GM18498 (cell line): ENCODE measurements around the gene CCDC146.
"Not testable (repeated sequence)": the region's sequence is repeated elsewhere in the genome, so short reads cannot be mapped to it uniquely, and the experiment has no call there.

Source experiments
- ATAC-seq: cut with Tn5 transposase; IDR thresholded peaks from one replicate; pipeline ENCODE4 v1.9.1; 2021; ENCODE audit warnings: mild to moderate bottlenecking, moderate library complexity; ENCODE audit not compliant: unreplicated experiment

Gene CCDC146

GRCh38 chr7:77121860-77122681 is at the start of gene CCDC146:
TSS of gene CCDC146 (plus strand) at chr7:77122615. CDS start at chr7:77167669, 45,054 bp downstream.
- peak; percentile 98 for ATAC-seq

DNA sequence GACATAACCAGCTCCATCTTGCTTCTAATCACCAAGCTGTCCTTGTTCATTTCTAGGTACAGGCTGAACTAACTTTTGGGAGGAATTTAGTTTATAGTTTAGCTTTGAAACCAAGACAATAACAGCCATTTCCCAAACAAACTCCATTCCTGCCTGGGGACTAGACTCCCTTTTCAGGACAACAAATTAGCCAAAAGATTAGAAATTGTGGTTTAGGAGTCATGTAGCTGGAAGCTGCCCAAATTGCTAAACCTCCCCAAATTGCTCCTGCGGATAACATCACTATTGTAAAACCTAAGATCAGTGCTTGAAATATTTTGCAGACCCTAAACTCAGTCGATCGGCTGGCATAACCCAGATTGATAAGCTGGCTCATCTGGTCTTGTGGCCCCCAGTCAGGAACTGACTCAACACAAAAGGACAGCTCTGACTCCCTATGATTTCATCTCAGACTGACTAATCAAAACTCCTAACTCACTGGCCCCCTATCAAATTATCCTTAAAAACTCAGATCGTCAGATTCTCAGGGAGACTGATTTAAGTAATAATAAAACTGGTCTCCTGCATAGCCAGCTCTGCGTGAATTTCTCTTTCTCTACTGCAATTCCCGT is 47.5 kb upstream of the CCDC146 start:
- ATAC-seq: not testable (repeated sequence)

DNA sequence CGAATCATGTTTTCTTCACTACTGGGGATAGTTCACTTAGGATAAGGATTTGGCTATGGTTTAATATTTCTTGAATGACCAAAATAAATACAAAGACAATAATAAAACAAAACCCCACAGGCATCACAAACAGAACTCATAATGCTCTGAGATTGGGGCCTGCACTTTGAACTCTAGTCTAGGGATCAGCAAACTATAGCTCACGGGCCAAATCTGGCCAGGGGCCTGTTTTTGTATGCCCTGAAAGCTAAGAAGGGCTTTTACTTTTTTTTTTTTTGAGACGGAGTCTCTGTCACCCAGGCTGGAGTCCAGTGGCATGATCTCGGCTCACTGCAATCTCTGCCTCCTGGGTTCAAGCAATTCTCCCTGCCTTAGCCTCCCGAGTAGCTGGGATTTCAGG is 45.4 kb upstream of the CCDC146 start:
- not testable (repeated sequence) for ATAC-seq

GRCh38 chr7:77079112-77079511 is 43.3 kb upstream of the CCDC146 start:
- ATAC-seq: not testable (repeated sequence)

- ATAC-seq: not testable (repeated sequence)
Measured at GRCh38 chr7:77079624-77080023, 42.8 kb upstream of the CCDC146 start.

DNA sequence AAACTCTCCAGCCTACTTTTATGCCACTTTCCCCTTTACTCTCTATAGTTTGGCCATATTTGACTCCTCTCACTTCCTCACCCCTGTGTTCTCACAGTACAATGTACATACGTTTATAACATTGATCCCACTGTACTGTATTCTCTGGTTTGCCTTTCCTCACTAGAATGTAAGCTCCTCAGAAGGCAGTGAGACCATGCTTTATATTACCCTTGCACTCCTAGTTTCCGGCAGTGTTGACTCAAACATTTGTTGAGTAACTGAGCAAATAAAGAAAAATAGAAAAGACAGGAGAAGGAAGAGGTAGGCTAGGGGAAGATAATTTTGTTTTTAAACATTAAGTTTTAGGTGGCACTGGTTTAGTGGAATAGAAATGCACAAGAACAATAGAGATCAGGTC is 42.2 kb upstream of the CCDC146 start:
- ATAC-seq: not testable (repeated sequence)

DNA sequence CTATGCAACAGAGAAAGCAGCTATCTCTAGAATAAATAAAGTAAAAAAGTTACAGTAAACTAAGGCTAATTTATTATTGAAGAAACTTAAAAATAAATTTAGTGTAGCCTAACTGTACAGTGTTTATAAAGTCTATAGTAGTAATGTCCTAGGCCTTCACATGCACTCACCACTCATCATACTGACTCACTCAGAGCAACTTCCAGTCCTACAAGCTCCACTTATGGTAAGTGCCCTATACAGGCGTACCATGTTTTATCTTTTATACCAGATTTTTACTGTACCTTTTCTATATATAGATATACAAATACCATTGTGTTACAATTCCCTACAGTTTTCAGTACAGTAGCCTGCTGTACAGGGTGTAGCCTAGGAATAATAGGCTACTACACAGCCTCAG is 40.2 kb upstream of the CCDC146 start:
- not testable (repeated sequence) for ATAC-seq

- not testable (repeated sequence) for ATAC-seq
Measured at GRCh38 chr7:77092301-77092700, 30.1 kb upstream of the CCDC146 start.

GRCh38 chr7:77100501-77100900 is 21.9 kb upstream of the CCDC146 start:
- not testable (repeated sequence) for ATAC-seq

DNA sequence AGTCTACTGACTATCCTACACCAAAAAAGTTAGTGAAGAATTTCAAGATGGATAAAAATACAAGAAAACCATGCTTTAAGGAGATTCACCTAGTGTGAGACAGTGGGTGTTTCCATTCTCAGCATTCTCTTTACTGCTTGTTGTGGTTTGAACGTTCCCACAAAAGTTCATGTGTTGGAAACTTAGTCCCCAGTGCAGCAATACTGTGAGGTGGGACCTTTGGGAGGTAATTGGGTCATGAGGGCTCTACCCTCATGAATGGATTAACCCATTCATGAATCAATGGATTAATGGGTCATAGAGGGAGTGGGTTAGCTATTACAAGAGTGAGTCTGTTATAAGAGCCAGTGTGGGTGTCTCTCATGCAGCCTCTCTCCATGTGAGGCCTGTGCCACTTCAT is 21.2 kb upstream of the CCDC146 start:
- ATAC-seq: not testable (repeated sequence)

DNA sequence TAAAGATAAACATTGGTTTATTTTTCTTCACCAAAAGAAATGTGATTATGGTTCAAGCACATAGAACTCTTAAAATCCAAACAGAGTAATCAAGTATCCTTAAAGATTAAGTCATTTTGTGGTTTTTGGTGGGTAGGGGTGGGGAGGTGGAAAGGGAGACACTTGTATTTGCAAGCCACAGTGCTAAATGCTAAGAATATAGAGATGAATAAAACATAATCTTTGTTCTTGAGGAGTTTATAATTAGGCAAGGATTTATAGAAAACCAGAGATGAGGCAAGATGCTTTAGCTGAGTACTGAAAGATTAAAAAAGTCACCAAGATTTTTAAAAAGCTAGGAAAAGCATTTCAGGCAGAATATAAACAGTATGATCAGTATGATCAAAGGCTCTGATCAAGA is 19.7 kb upstream of the CCDC146 start:
- not testable (repeated sequence) for ATAC-seq

DNA sequence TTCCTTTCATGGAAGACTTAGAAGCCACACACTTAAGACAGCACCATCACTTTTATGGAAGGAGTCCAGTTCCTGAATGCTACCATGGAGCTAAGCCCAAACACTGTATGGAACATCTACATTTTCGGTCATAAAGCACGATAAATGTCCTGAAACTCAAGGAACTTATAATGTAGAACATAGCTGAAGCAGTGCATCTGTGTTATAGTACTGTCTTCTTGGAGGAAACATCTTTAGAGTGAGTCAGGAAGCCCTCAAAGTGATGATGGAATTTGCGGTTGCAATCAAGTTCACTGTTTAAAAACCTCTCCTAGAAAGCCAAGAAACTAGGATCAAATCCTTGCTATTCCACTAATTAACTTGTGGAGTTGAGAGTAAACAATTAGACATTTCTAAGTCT is 16.5 kb upstream of the CCDC146 start:
- not testable (repeated sequence) for ATAC-seq

GRCh38 chr7:77107659-77108058 is 14.8 kb upstream of the CCDC146 start:
- ATAC-seq: not testable (repeated sequence)

GRCh38 chr7:77108362-77108761 is 14.1 kb upstream of the CCDC146 start:
- not testable (repeated sequence) for ATAC-seq

DNA sequence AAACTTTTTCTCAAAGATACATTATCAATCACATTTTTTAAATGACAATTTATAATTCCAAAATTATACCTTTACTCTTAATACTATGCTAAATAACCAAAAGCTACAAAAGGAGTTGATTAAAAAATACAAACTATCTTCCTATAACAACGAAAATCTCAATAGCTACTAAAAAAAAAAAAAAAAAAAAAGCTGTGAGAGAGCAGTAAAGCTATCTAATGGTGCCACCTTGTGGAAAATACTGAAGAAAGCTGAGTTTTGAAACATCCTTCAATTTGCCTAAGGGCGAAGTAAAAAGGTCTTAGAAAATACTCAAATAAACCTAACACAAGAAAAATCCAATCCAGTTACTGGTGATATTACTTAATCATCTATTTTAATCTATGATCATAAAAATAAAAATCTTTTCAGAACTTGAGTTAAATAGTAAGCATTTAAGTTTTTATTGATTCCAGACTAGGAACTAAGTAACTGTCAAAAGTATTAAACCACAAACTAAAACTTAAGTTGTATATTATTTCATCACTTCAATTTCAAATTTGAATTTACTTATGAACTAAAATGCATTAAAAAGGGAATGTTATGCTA is 9.6 kb upstream of the CCDC146 start:
- not testable (repeated sequence) for ATAC-seq

DNA sequence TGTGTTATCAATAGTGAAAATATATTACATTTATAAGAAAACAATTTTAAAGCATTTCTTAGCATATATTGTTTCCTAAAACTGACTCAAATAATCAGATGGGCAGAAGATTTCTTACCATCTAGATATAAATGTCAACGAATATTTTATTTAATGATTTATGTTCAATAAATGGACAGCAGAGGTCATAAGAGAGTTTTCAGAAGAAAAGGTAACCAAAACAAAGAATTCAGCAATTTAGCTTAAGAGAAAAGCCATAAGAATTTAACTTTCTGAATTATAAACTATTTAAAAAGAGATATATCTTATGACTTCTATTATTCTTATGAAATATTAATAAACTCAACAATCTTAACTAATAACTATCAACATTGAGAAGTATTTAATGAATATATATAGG is 3.1 kb downstream of the CCDC146 start:
- ATAC-seq: not testable (repeated sequence)

GRCh38 chr7:77127009-77127408 is 4.6 kb downstream of the CCDC146 start:
- ATAC-seq: not testable (repeated sequence)

DNA sequence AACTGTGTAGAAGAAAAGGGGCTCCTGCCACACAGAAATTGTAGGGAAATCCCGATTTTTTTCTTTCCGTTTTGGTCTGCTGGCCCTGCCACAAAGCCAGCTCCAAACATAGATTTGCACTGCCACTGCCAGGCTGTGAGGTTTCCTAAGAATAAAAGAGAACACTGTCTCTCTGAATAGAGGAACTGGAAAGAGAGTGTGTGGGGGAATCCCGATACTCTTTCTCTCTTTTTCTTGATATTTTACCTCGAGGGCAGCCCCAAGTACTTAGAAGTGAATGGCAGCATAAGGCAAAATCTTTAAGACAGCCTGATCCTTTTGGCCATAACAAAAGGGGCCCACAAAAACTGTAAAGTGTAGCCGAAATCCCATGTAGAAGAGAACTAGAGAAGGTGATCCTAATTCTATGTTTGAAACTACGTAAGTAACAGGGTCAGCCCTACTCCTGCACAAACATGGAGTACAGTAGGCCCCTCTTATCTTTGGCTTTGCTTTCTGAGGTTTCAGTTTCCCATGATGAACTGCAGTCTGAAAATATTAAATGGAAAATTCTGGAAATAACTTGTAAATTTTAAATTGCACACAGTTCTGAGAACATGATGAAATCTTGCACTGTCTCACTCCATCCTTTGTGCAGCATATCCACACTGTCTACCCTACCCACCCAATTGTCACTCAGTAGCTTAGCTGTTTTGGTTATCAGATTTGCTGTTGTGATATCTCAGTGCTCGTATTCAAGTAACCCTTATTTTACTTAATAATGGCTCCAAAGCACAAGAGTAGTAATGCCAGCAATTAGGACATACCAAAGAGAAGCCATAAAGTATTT is 6.4 kb downstream of the CCDC146 start:
- peak; percentile 78 for ATAC-seq

GRCh38 chr7:77131781-77132180 is 9.4 kb downstream of the CCDC146 start:
- ATAC-seq: not testable (repeated sequence)

- ATAC-seq: not testable (repeated sequence)
Measured at GRCh38 chr7:77138668-77139067, 16.3 kb downstream of the CCDC146 start.

- ATAC-seq: not testable (repeated sequence)
Measured at GRCh38 chr7:77140291-77140690, 17.9 kb downstream of the CCDC146 start.
